Stimulated activated CD8-positive, alpha-beta memory T cell treated with anti-CD3 and anti-CD28 coated beads, Interleukin-15, amount 100 ng/mL, for 4 hours (primary cell): Measurements from ENCODE around the gene FAM89A.
"Not testable (repeated sequence)": the region's sequence is repeated elsewhere in the genome, so short reads cannot be mapped to it uniquely, and the experiment has no call there.

Experiments
- DNase-seq, 2 donors: peaks; one replicate each; pipeline ENCODE4 v3.0.0-alpha.2; 2020; ENCODE audit warnings: low read depth in 2 of 2

The FAM89A gene

DNA sequence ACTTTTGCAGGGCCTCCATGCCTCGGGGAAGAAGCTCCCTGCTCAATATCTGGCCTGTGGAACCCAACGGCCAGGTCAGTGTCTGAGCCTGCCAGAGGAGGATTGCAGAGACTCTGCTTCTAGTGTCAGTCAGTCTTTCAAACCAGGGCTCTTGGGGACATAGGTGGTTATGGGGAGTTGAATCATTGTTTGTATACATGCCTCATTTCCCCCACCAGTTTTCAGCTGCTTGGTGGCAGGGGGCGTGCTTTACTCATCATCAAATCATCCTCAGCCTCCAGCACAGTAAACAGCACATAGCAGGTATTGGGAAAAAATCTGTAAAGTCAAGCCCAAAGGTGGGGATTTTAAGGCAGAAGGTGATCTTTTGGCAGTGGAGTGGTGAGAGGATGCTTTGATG lies 17.4 kb upstream of the FAM89A start:
- DNase-seq: no peak

DNA sequence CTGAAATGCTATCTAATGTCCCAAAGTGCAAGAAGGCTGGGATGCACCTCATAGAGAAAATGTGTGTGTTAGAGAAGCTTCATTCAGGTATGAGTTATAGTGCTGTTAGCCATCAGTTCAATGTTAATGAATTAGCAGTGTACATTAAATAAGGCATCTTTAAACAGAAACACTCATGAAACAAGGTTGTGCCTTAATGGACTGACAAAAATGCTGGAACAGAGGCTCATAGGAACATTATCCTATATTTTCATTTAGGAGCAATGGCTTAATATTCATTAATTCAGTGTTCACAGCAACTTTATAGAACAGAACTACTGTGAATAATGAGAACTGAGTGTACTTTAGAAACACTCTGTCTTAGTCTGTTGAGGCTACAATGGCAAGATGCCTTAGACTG lies 15.2 kb upstream of the FAM89A start:
- DNase-seq: no peak

DNA sequence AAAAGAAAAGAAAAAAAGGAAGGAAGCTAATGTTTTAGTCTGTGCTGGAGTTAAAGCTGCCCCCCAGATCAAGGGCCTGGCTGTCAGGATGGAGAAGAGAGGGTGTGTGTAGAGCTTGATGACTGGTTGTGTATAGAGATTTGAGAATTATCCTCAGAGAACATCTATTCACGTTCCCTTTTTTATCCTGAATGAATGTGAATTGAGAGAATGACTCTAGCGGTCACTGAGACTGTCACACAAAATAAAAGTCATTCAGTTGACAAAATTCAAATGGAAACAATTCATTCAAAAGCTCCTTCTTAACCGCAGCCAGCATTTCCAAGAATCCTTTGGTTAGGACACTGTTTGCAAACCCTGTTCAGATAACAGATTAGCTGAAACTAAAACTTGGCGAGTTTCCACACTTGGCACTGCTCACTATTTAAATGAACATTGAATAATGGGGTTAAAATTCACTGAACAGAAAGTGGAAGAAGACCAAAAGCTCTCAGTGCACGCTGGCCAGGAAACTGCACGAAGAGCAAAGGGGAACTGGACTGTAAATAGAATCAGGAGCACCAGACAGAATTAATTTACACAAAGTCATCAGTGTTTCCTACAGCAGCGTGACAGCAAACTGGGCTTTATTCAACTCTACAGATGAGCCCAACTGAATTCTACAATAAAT lies 13.6 kb upstream of the FAM89A start:
- DNase-seq: no peak

- DNase-seq: no peak
Measured at GRCh38 chr1:231052777-231053176, 12.7 kb upstream of the FAM89A start.

GRCh38 chr1:231050932-231051331 lies 10.9 kb upstream of the FAM89A start:
- not testable (repeated sequence) for DNase-seq

DNA sequence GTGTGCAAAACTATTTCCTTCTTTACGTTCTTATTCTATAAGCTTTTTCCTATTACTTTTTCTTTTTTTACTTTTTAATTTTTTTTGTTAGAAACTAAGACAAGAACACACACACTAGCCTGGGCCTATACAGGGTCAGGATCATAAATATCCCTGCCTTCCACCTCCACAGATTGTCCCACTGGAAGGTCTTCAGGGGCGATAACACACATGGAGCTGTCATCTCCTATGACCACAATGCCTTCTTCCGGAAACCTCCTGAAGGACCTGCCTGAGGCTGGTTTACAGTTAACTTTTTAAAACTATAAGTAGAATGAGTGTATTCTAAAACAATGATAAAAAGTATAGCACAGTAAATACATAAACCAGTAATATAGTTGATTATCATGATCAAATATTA lies 10.3 kb upstream of the FAM89A start:
- DNase-seq: no peak

DNA sequence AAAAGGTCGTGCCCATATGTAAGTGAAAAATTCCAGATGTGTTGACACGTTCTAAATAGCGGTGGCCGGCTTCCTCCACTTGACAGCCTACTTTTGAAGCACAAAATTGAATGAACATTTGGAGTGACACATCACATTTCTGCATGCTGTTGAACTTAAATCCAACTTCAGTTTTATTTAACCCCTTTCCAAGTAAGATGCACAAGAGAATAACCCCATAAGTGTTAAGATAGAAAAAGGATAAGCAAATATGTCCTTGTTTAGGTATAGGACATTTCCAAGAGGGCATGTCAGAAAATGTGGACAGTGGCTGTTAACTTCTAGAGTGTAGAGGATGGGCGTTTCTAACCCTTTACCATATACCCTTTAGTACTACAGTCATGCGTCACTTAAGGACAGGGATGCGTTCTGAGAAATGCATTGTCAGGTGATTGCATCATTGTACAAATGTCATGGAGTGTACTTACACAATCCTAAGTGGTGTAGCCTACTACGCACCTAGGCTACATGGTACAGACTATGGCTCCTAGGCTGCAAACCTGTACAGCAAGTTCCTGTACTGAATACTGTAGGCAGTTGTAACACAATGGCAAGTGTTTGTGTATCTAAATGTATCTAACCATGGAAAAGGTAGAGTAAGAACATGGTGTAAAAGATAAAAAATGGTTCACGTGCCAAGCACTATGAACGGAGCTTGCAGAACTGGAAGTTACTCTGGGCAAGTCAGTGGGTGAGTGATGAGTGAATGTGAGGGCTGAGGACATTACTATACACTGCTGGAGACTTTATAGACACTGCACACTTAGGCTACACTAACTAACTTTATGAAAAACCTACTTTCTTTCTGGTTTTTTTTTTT lies 9.3 kb upstream of the FAM89A start:
- no peak for DNase-seq

DNA sequence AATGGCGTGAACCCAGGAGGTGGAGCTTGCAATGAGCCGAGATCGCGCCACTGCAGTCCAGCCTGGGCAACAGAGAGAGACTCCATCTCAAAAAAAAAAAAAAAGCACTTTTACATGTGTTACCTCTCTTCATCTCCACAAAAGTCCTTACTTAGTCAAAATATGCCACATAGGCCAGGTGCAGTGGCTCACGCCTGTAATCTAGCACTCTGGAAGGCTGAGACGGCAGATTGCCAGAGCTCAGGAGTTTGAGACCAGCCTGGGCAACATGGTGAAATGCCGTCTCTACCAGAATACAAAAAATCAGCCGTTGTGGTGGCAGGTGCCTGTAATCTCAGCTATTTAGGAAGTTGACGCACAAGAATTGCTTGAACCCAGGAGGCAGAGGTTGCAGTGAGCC lies 8.4 kb upstream of the FAM89A start:
- DNase-seq: not testable (repeated sequence)

DNA sequence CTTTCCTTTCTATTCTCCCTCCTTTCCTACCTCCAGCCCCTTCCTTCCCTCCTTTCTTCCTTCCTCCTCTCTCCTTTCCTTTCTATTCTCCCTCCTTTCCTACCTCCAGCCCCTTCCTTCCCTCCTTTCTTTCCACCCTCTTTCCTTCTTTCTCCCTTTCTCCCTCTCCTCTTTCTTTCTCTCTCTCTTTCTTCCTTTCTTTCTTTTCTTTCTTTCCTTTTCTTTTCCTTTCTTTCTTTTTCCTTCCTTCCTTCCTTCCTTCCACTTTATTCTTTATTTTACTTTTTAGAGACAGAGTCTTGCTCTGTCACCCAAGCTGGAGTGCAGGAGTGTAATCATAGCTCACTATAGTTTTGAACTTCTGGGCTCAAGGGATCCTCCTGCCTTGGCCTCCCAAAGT lies 7.5 kb upstream of the FAM89A start:
- not testable (repeated sequence) for DNase-seq

GRCh38 chr1:231046730-231047395 lies 6.8 kb upstream of the FAM89A start:
- no peak for DNase-seq

- not testable (repeated sequence) for DNase-seq
Measured at GRCh38 chr1:231045921-231046729, 6.1 kb upstream of the FAM89A start.

GRCh38 chr1:231045286-231045685 lies 5.2 kb upstream of the FAM89A start:
- no peak for DNase-seq

GRCh38 chr1:231044588-231044987 lies 4.5 kb upstream of the FAM89A start:
- no peak for DNase-seq

DNA sequence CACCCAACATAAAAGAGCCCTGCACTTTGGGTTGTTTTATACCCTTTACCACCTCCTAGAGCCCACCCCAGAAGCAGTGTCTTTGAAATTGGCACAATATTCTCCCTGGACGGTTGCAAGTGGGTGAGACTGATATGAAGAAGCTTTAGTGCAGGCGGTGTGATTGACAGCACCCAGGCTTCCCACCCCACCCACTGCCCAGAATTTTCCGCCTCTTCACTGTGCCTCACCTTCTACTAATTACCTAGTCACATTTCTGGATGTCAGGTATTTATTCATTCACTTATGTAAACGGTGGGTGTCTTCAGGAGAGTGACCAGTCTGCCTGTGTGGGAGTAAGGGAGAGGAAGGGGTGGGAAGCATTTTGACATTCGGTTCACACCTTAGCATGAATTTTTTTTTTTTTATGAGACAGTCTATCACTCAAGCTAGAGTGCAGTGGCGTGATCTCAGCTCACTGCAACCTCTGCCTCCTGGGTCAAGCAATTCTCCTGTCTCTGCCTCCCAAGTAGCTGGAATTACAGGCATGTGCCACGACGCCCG lies 1.7 kb upstream of the FAM89A start:
- DNase-seq: no peak

- no peak for DNase-seq
Measured at GRCh38 chr1:231040800-231041718, 1.0 kb upstream of the FAM89A start.

GRCh38 chr1:231039161-231040018 lies 664 bp downstream of the FAM89A start:
- peak in 1 of 2 donors; percentile 13 for DNase-seq

GRCh38 chr1:231037585-231038517 lies 2.2 kb downstream of the FAM89A start:
- no peak for DNase-seq

DNA sequence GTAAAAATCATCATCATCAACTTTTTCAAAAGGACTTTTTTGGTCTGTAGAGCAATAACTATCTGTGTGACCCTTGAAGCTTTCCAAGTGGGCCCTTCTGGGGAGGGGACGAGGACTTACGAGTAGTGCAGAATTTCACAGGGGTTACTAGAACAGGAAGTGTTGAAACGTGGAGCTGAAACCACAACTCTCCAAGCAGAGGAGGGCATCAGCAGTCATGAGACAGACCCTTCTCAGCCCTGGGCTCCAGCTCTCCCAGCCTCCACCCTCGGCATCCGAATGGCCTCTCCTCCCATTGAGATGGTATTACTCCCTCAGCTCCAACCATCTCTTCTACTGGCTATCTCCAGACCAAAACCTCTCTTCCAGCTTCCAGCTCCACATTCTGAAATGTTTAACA lies 3.6 kb downstream of the FAM89A start:
- DNase-seq: no peak
